H1 (cell line): ENCODE results near the gene CDH8. TPM values are rescaled to one million over a fixed set of nuclear protein-coding genes. Genes with fewer than 3 reads are reported as not detected.

Experiments
- CTCF ChIA-PET: fragments of 300-600 bp; sonication (Branson Sonifier 250); formaldehyde crosslinking; loops from one replicate; lab custom pipeline; 2021; ENCODE audit not compliant: partially characterized antibody; lab: Charles Lee
- POLR2A ChIA-PET: fragments of 300-600 bp; sonication (Branson Sonifier 250); formaldehyde crosslinking; loops from one replicate; lab custom pipeline; 2021; ENCODE audit warnings: inconsistent platforms; ENCODE audit not compliant: partially characterized antibody; lab: Charles Lee
- DNase-seq, 2 experiments: peaks; one replicate each; pipeline versions ENCODE4 v3.0.0 to v3.0.0-alpha.2; 2010 to 2022; ENCODE audit warnings: low spot score in 2 of 2, low read depth in 1 of 2, mixed read lengths in 1 of 2
- FAIRE-seq: peaks from 2 replicates; lab custom pipeline; 2011; peaks lifted over from hg19 to GRCh38; lab: Jason Lieb, UNC
- H2AFZ ChIP-seq: 2 replicates; pipeline ENCODE4 v1.8.1; 2012; ENCODE audit warnings: low read length, inconsistent platforms
- H2AK5ac ChIP-seq: 2 replicates; pipeline ENCODE4 v1.6.1; 2013; ENCODE audit warnings: low read depth, low read length
- H2BK120ac ChIP-seq: replicated peaks from 2 replicates; pipeline ENCODE3; 2013; ENCODE audit warnings: low read depth, low read length, inconsistent platforms
- H2BK12ac ChIP-seq: 2 replicates; pipeline ENCODE4 v1.6.1; 2013; ENCODE audit warnings: low read depth, low read length
- H2BK15ac ChIP-seq: 2 replicates; pipeline ENCODE4 v1.6.1; 2013; ENCODE audit warnings: low read length
- H2BK20ac ChIP-seq: 2 replicates; pipeline ENCODE4 v1.6.1; 2013; ENCODE audit warnings: low read length
- H2BK5ac ChIP-seq: 2 replicates; pipeline ENCODE4 v1.6.1; 2013; ENCODE audit warnings: low read depth, low read length
- H3K14ac ChIP-seq: 2 replicates; pipeline ENCODE4 v1.6.1; 2013; ENCODE audit warnings: inconsistent platforms; ENCODE audit not compliant: insufficient read length
- H3K18ac ChIP-seq: 2 replicates; pipeline ENCODE4 v1.6.1; 2013; ENCODE audit warnings: low read length; ENCODE audit errors: extremely low read depth
- H3K23ac ChIP-seq: 2 replicates; pipeline ENCODE4 v1.6.1; 2013; ENCODE audit warnings: inconsistent platforms; ENCODE audit not compliant: insufficient read length
- H3K23me2 ChIP-seq: 2 replicates; pipeline ENCODE4 v1.6.1; 2013; ENCODE audit warnings: low read depth, low read length
- H3K27ac ChIP-seq: 2 replicates; pipeline ENCODE4 v1.6.1; 2011; ENCODE audit warnings: low read depth, low read length, inconsistent platforms
- H3K27me3 ChIP-seq, 4 experiments: replicated peaks in 1 of 4; 1 replicate in 1 of 4; 2 replicates in 3 of 4; pipeline versions ENCODE4 v1.6.1 to v1.8.1; 2011 to 2013; ENCODE audit warnings: low read length in 3 of 4, mild to moderate bottlenecking in 3 of 4, inconsistent platforms in 2 of 4, mixed read lengths in 2 of 4, moderate library complexity in 1 of 4; ENCODE audit not compliant: control insufficient read depth in 3 of 4, insufficient read depth in 3 of 4; ENCODE audit errors: extremely low read depth in 1 of 4
- H3K36me3 ChIP-seq, 4 experiments: 2 replicates each; pipeline versions ENCODE4 v1.6.1 to v1.8.1; 2011 to 2013; ENCODE audit warnings: mild to moderate bottlenecking in 4 of 4, low read length in 3 of 4, moderate library complexity in 2 of 4, control low read depth in 1 of 4, inconsistent platforms in 1 of 4; ENCODE audit not compliant: insufficient read depth in 4 of 4, control insufficient read depth in 2 of 4
- H3K4ac ChIP-seq: replicated peaks from 2 replicates; pipeline ENCODE3; 2013; ENCODE audit warnings: low read length, low read depth, mixed read lengths, inconsistent platforms; ENCODE audit not compliant: insufficient read length
- H3K4me1 ChIP-seq, 4 experiments: replicated peaks in 1 of 4; 1 replicate in 1 of 4; 2 replicates in 3 of 4; pipeline versions ENCODE4 v1.6.1 to v1.8.1; 2011 to 2013; ENCODE audit warnings: low read length in 3 of 4, inconsistent platforms in 2 of 4, mixed read lengths in 1 of 4; ENCODE audit not compliant: insufficient read depth in 4 of 4, control insufficient read depth in 3 of 4
- H3K4me2 ChIP-seq, 2 experiments: 2 replicates each; pipeline versions ENCODE4 v1.6.1 to v1.8.1; 2011 to 2013; ENCODE audit warnings: low read depth in 2 of 2, low read length in 2 of 2, control low read depth in 1 of 2, inconsistent platforms in 1 of 2, mild to moderate bottlenecking in 1 of 2; ENCODE audit not compliant: insufficient read depth in 1 of 2
- H3K4me3 ChIP-seq, 4 experiments: fragments of 200-600, 300-600 bp in 1 of 4; sonication (generic), shearing (Covaris generic), sonication (Bioruptor Twin) in 1 of 4; 2 replicates each; pipeline versions ENCODE4 v1.5.1 to v1.8.1; 2011 to 2016; ENCODE audit warnings: low read length in 4 of 4, low read depth in 3 of 4, control low read depth in 2 of 4, inconsistent platforms in 2 of 4, mild to moderate bottlenecking in 2 of 4, mixed read lengths in 1 of 4, moderate library complexity in 1 of 4; ENCODE audit not compliant: insufficient read depth in 2 of 4; ENCODE audit errors: extremely low read depth in 1 of 4
- H3K56ac ChIP-seq: replicated peaks from 2 replicates; pipeline ENCODE3; 2013; ENCODE audit warnings: low read depth, mild to moderate bottlenecking, mixed read lengths, low read length, inconsistent platforms; ENCODE audit not compliant: insufficient read length
- H3K79me1 ChIP-seq: 2 replicates; pipeline ENCODE4 v1.6.1; 2013; ENCODE audit warnings: low read depth, low read length, control low read depth
- H3K79me2 ChIP-seq, 2 experiments: 2 replicates each; pipeline versions ENCODE4 v1.6.1 to v1.8.1; 2012 to 2013; ENCODE audit warnings: low read length in 2 of 2, mild to moderate bottlenecking in 2 of 2, inconsistent platforms in 1 of 2; ENCODE audit not compliant: insufficient read depth in 2 of 2, control insufficient read depth in 1 of 2
- H3K9ac ChIP-seq, 4 experiments: replicated peaks in 1 of 4; 1 replicate in 1 of 4; 2 replicates in 3 of 4; pipeline versions ENCODE4 v1.6.1 to v1.8.1; 2011 to 2013; ENCODE audit warnings: low read depth in 3 of 4, low read length in 3 of 4, control low read depth in 2 of 4, mild to moderate bottlenecking in 2 of 4, moderate library complexity in 2 of 4, inconsistent platforms in 1 of 4; ENCODE audit errors: extremely low read depth in 1 of 4
- H3K9me3 ChIP-seq, 2 experiments: 2 replicates each; pipeline versions ENCODE4 v1.6.1 to v1.8.1; 2012 to 2013; ENCODE audit warnings: mild to moderate bottlenecking in 2 of 2, moderate library complexity in 2 of 2, control low read depth in 1 of 2, inconsistent platforms in 1 of 2, low read depth in 1 of 2, low read length in 1 of 2, mixed read lengths in 1 of 2; ENCODE audit not compliant: insufficient read depth in 2 of 2
- H4K20me1 ChIP-seq, 2 experiments: replicated peaks in 1 of 2; 2 replicates each; pipeline versions ENCODE3 to v1.8.1; 2011 to 2013; ENCODE audit warnings: inconsistent platforms in 2 of 2, low read length in 2 of 2, mild to moderate bottlenecking in 1 of 2; ENCODE audit not compliant: insufficient read depth in 2 of 2, control insufficient read depth in 1 of 2
- H4K5ac ChIP-seq: 2 replicates; pipeline ENCODE4 v1.6.1; 2013; ENCODE audit warnings: low read length, low read depth, mixed read lengths, inconsistent platforms; ENCODE audit not compliant: insufficient read length
- H4K8ac ChIP-seq: 2 replicates; pipeline ENCODE4 v1.8.0; 2013; ENCODE audit warnings: mild to moderate bottlenecking, moderate library complexity, low read length, inconsistent platforms; ENCODE audit not compliant: insufficient read depth; ENCODE audit errors: extremely low read depth
- H4K91ac ChIP-seq: replicated peaks from 2 replicates; pipeline ENCODE3; 2013; ENCODE audit warnings: low read length, mixed read lengths, inconsistent platforms; ENCODE audit not compliant: insufficient read length
- BACH1 ChIP-seq: IDR thresholded peaks from 2 replicates; pipeline ENCODE4 v1.6.1; 2012; ENCODE audit warnings: low read length, improper control_type of control experiment
- EP300 ChIP-seq, 2 experiments: IDR thresholded peaks; 1 replicate in 1 of 2; 2 replicates in 1 of 2; pipeline ENCODE4 v1.6.1; 2011 to 2012; ENCODE audit warnings: low read depth in 2 of 2, low read length in 2 of 2, mild to moderate bottlenecking in 2 of 2, borderline replicate concordance in 1 of 2, inconsistent platforms in 1 of 2, moderate library complexity in 1 of 2
- EZH2 ChIP-seq: fragments of 200-600 bp; sonication (generic); IDR thresholded peaks from 2 replicates; pipeline ENCODE4 v1.7.1; 2012; ENCODE audit warnings: low read depth, mild to moderate bottlenecking, moderate library complexity, low read length, inconsistent platforms; ENCODE audit not compliant: severe bottlenecking
- HDAC6 ChIP-seq: IDR thresholded peaks from one replicate; pipeline ENCODE4 v1.7.1; 2012; ENCODE audit warnings: low read depth, mild to moderate bottlenecking, inconsistent platforms, low read length, moderate library complexity
- MAFK ChIP-seq: IDR thresholded peaks from 2 replicates; pipeline ENCODE4 v1.6.1; 2012; ENCODE audit warnings: low read depth, mild to moderate bottlenecking, improper control_type of control experiment, low read length
- SIX5 ChIP-seq: IDR thresholded peaks from 2 replicates; pipeline ENCODE4 v1.6.1; 2011; ENCODE audit warnings: mild to moderate bottlenecking, low read depth, low read length
- TAF1 ChIP-seq: IDR thresholded peaks from 2 replicates; pipeline ENCODE4 v1.6.1; 2011; ENCODE audit warnings: mild to moderate bottlenecking, low read depth, low read length
- TCF12 ChIP-seq: IDR thresholded peaks from 2 replicates; pipeline ENCODE4 v1.6.1; 2011; ENCODE audit warnings: low read depth, mild to moderate bottlenecking, low read length
- WGBS, 2 experiments: shearing (Covaris generic) in 1 of 2; methylation state at CpG; one replicate each; pipeline versions ENCODE4 v1.1.6 to v1.1.7; 2013 to 2015; ENCODE audit warnings: low lambda C conversion rate in 2 of 2, mixed read lengths in 2 of 2, inconsistent platforms in 1 of 2, low coverage in 1 of 2, missing lambda C conversion rate in 1 of 2; ENCODE audit not compliant: insufficient replicate concordance in 2 of 2, insufficient coverage in 1 of 2, insufficient read length in 1 of 2; ENCODE audit errors: extremely low coverage in 1 of 2, missing lambda C conversion rate in 1 of 2; 5-methylcytosine and 5-hydroxymethylcytosine counted together
- polyA plus RNA-seq, 7 experiments: library from polyadenylated mRNA; depleted of rRNA in 3 of 7; stranded (reverse) in 5 of 7; unstranded in 2 of 7; fragments of >200 nt in 5 of 7; fragments of 200-250 nt in 2 of 7; gene quantifications; 1 replicate in 5 of 7; 2 replicates in 1 of 7; 4 replicates in 1 of 7; pipeline versions ENCODE4 v1.2.1 to v1.2.3, GENCODE V29; 2011 to 2013; ENCODE audit warnings: missing spikeins in 2 of 7, mixed read lengths in 2 of 7
- total RNA-seq: library from RNA; stranded (reverse); fragmentation: NEBNext Ultra II Directional; extraction: Animal tissue kit (Norgen Biotek cat#: 25700); gene quantifications from 2 replicates; pipeline ENCODE4 v1.2.1, GENCODE V29; 2021
- TF ChIP-seq, protein P1 (sequence below): IDR thresholded peaks from 2 replicates; pipeline ENCODE4 v1.6.1; 2012; ENCODE audit warnings: inconsistent platforms

CDH8 gene
- total and polyA plus RNA-seq, 2 of the 8 experiments (the other 6 are each of a cell fraction or from before 2014, with no cell fraction given) = 7.7 to 8.4 TPM

DNA sequence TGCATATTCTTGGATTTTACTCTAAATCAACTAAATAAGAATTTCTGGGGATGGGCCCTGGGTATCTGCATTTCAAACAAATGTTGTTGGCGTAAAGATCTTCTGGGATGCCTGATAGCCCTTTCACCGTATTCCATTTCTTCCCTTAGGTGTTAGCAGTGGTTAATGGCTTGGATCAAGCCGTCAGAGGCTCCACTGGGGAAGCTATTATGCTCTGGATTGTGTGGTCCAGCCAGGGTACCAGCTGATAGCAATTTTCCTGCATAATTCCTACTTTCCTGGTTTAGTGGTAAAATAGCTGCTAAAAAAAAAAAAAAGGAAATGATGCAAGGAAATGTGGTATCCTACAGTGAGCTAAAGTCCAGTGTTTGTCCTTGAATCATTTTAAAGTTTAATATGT lies 365.1 kb downstream of the CDH8 start:
- Histone ChIP-seq H3K18ac (no peak overlapping the region), H2BK5ac (no peak overlapping the region), H2BK20ac (no peak overlapping the region), H3K23me2 (no peaks in the 10 kb centered on the region), H3K56ac (no peak overlapping the region), H4K91ac (no peak overlapping the region), H2BK15ac (no peak overlapping the region), H4K5ac (no peak overlapping the region), H2BK120ac (no peak overlapping the region), H2AFZ (no peak overlapping the region), H3K4me3 (no peak overlapping the region), H3K79me1 (no peaks in the 10 kb centered on the region), H3K79me2 (no peaks in the 10 kb centered on the region), H3K4me2 (no peak overlapping the region), H3K4me1 (no peaks in the 10 kb centered on the region), H3K14ac (no peak overlapping the region), H2AK5ac (no peak overlapping the region), H3K9ac (no peak overlapping the region), H2BK12ac (no peak overlapping the region), H3K36me3 (no peaks in the 10 kb centered on the region), H4K8ac (no peak overlapping the region), H3K23ac (no peak overlapping the region), H3K4ac (no peak overlapping the region), H4K20me1 (no peaks in the 10 kb centered on the region), H3K9me3 (no peaks in the 10 kb centered on the region), H3K27ac (no peak overlapping the region), H3K27me3 (no peaks in the 10 kb centered on the region)
- POLR2A ChIA-PET = no interaction called here
- CTCF ChIA-PET = no interaction called here
- TF ChIP-seq TAF1 (no peak), TCF12 (no peak), MAFK (no peak), EP300 (IDR thresholded peaks at IDR 0.05; ENCODE audit: borderline replicate concordance in 1 of 2, low read depth in 2 of 2, low read length in 2 of 2) (no peak), HDAC6 (no peak), EZH2 (no peak), BACH1 (no peak), SIX5 (no peak)
- TF ChIP-seq, protein P1, sequence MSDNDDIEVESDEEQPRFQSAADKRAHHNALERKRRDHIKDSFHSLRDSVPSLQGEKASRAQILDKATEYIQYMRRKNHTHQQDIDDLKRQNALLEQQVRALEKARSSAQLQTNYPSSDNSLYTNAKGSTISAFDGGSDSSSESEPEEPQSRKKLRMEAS = no peak
- no peak for DNase-seq
- no peak for FAIRE-seq
- WGBS, 2 experiments = 96% methylated on average over 3 of the region's 3 CpGs; no CpG with 5 or more reads in 1 of the 2 experiments
